Ishikawa (cell line): ENCODE measurements around the gene CAMK2A.
A peak's percentile ranks its signal among the peaks of the same experiment; 100 is the strongest.

Experiments
- CEBPB ChIP-seq: IDR thresholded peaks from 2 replicates; pipeline ENCODE4 v1.6.1; 2012
- CREB1 ChIP-seq: IDR thresholded peaks from 2 replicates; pipeline ENCODE4 v1.6.1; 2012; ENCODE audit warnings: low read depth
- EGR1 ChIP-seq: IDR thresholded peaks from 2 replicates; pipeline ENCODE4 v1.6.1; 2012
- EP300 ChIP-seq: IDR thresholded peaks from 2 replicates; pipeline ENCODE4 v1.6.1; 2012; ENCODE audit warnings: borderline replicate concordance
- FOXM1 ChIP-seq: IDR thresholded peaks from 2 replicates; pipeline ENCODE4 v1.6.1; 2012; ENCODE audit warnings: low read depth, borderline replicate concordance
- NFIC ChIP-seq: IDR thresholded peaks from 2 replicates; pipeline ENCODE4 v1.6.1; 2012
- RAD21 ChIP-seq: IDR thresholded peaks from 2 replicates; pipeline ENCODE4 v1.6.1; 2012; ENCODE audit warnings: low read depth
- TAF1 ChIP-seq: IDR thresholded peaks from 2 replicates; pipeline ENCODE4 v1.6.1; 2012; ENCODE audit warnings: low read depth, mild to moderate bottlenecking
- TCF12 ChIP-seq: IDR thresholded peaks from 2 replicates; pipeline ENCODE4 v1.6.1; 2012; ENCODE audit warnings: low read depth
- TEAD4 ChIP-seq: IDR thresholded peaks from 2 replicates; pipeline ENCODE4 v1.6.1; 2012
- YY1 ChIP-seq: IDR thresholded peaks from 2 replicates; pipeline ENCODE4 v1.6.1; 2012; ENCODE audit warnings: low read depth
- ZBTB7A ChIP-seq: IDR thresholded peaks from 2 replicates; pipeline ENCODE4 v1.6.1; 2012; ENCODE audit warnings: low read depth
- TF ChIP-seq, protein P1 (sequence below): IDR thresholded peaks from 2 replicates; pipeline ENCODE4 v1.6.1; 2012
- TF ChIP-seq, protein P2 (sequence below): IDR thresholded peaks from 2 replicates; pipeline ENCODE4 v1.6.1; 2012; ENCODE audit warnings: low read depth, mild to moderate bottlenecking
- TF ChIP-seq, protein P3 (sequence below): IDR thresholded peaks from 2 replicates; pipeline ENCODE4 v1.6.1; 2012

Gene CAMK2A

GRCh38 chr5:150180241-150181026, 109.1 kb downstream of the CAMK2A start:
- no peak for TF ChIP-seq CEBPB

GRCh38 chr5:150179019-150179620, 110.5 kb downstream of the CAMK2A start:
- TF ChIP-seq EP300 (no peak), FOXM1 (no peak), TAF1 (no peak)

- TF ChIP-seq, protein P1, sequence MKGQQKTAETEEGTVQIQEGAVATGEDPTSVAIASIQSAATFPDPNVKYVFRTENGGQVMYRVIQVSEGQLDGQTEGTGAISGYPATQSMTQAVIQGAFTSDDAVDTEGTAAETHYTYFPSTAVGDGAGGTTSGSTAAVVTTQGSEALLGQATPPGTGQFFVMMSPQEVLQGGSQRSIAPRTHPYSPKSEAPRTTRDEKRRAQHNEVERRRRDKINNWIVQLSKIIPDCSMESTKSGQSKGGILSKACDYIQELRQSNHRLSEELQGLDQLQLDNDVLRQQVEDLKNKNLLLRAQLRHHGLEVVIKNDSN: no peak
- TF ChIP-seq CREB1 (no peak), EGR1 (no peak), RAD21 (no peak)
- TF ChIP-seq, protein P2, sequence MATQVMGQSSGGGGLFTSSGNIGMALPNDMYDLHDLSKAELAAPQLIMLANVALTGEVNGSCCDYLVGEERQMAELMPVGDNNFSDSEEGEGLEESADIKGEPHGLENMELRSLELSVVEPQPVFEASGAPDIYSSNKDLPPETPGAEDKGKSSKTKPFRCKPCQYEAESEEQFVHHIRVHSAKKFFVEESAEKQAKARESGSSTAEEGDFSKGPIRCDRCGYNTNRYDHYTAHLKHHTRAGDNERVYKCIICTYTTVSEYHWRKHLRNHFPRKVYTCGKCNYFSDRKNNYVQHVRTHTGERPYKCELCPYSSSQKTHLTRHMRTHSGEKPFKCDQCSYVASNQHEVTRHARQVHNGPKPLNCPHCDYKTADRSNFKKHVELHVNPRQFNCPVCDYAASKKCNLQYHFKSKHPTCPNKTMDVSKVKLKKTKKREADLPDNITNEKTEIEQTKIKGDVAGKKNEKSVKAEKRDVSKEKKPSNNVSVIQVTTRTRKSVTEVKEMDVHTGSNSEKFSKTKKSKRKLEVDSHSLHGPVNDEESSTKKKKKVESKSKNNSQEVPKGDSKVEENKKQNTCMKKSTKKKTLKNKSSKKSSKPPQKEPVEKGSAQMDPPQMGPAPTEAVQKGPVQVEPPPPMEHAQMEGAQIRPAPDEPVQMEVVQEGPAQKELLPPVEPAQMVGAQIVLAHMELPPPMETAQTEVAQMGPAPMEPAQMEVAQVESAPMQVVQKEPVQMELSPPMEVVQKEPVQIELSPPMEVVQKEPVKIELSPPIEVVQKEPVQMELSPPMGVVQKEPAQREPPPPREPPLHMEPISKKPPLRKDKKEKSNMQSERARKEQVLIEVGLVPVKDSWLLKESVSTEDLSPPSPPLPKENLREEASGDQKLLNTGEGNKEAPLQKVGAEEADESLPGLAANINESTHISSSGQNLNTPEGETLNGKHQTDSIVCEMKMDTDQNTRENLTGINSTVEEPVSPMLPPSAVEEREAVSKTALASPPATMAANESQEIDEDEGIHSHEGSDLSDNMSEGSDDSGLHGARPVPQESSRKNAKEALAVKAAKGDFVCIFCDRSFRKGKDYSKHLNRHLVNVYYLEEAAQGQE: no peak
Measured at GRCh38 chr5:150178262-150178661, 111.3 kb downstream of the CAMK2A start.

GRCh38 chr5:150177721-150178120, 111.9 kb downstream of the CAMK2A start:
- TF ChIP-seq EGR1 (no peak), ZBTB7A (no peak)

GRCh38 chr5:150176745-150177477, 112.7 kb downstream of the CAMK2A start:
- no peak for TF ChIP-seq CREB1
- no peak for TF ChIP-seq ZBTB7A

- TF ChIP-seq, protein P1: peak; percentile 59
- TF ChIP-seq RAD21 (peak; percentile 24; the same call in 1 of the 2 replicates), YY1 (no peak)
Measured at GRCh38 chr5:150175536-150175935, 114.0 kb downstream of the CAMK2A start.

DNA sequence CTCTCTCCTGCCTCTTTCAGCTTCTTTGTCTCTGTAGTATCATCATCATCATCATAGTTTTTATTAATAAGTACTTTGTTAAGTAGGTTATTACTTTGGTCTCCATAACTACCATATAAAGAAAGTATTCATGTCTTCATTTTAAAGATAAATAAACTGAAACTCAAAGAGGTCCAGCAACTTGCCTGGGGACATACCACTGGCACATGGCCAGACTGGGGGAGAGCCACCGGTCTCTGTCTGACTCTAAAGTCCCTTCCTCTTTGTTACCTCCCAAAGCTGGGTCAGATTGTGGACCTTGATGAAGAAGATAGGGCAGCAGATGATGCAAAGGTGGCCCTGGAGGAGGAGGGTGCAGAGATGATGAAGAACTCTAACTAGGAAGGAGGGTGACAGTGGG, 114.5 kb downstream of the CAMK2A start:
- TF ChIP-seq RAD21 (no peak), ZBTB7A (no peak), TCF12 (no peak), TAF1 (no peak), TEAD4 (no peak), NFIC (no peak), YY1 (no peak), FOXM1 (no peak), CEBPB (no peak), EP300 (no peak), EGR1 (no peak), CREB1 (no peak)
- TF ChIP-seq, protein P3, sequence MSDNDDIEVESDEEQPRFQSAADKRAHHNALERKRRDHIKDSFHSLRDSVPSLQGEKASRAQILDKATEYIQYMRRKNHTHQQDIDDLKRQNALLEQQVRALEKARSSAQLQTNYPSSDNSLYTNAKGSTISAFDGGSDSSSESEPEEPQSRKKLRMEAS: no peak
- TF ChIP-seq, protein P2: no peak
- TF ChIP-seq, protein P1: no peak
